AG09309 (cell line): ENCODE measurements around the gene CDRT4.
"Not testable (repeated sequence)": the region's sequence is repeated elsewhere in the genome, so short reads cannot be mapped to it uniquely, and the experiment has no call there.

ENCODE experiments used
- DNase-seq: peaks from one replicate; pipeline ENCODE4 v3.0.0-alpha.2; 2010; ENCODE audit warnings: low read depth
- H3K4me3 ChIP-seq: 2 replicates; pipeline ENCODE4 v1.5.1; 2011; ENCODE audit warnings: mild to moderate bottlenecking, low read depth, low read length, moderate library complexity; ENCODE audit not compliant: control insufficient read depth
- TF ChIP-seq, protein P1 (sequence below): IDR thresholded peaks from 2 replicates; pipeline ENCODE4 v1.5.1; 2011; ENCODE audit warnings: mild to moderate bottlenecking, low read depth, low read length, inconsistent platforms; ENCODE audit not compliant: insufficient read depth, control insufficient read depth; ENCODE audit errors: missing control alignments

Gene CDRT4

DNA sequence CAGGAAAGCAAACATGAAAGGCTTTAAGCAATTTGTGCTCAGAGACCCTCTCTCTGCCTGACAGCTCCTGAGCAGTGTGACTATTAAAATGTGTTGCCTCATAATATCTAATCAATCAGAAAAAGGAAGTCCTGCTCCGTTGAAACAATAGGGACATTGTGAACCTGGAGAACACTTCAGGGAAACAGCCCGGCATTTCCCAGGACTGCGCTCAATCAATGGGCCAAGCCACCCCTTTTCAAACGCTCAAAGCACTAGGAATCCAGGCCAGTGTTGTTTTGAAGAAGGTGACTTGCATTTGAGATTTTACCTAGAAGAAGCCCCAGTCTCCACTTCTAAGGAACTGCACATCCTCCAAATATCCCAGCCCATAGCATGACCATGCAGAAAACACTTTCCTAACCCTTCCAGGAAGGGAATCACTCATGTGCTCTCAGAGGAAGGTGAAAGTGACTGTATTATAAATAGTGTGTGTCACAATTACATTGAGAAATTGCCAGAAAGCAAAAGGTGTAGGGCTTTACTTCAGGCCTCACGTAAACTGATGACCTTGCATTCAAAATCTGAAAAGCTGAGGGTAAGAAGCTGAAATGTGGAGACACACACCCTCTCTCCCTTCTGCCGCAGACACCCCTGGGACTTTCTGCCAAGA is 19.4 kb downstream of the CDRT4 start:
- H3K4me3 ChIP-seq, result no peak overlapping the region
- TF ChIP-seq, protein P1, sequence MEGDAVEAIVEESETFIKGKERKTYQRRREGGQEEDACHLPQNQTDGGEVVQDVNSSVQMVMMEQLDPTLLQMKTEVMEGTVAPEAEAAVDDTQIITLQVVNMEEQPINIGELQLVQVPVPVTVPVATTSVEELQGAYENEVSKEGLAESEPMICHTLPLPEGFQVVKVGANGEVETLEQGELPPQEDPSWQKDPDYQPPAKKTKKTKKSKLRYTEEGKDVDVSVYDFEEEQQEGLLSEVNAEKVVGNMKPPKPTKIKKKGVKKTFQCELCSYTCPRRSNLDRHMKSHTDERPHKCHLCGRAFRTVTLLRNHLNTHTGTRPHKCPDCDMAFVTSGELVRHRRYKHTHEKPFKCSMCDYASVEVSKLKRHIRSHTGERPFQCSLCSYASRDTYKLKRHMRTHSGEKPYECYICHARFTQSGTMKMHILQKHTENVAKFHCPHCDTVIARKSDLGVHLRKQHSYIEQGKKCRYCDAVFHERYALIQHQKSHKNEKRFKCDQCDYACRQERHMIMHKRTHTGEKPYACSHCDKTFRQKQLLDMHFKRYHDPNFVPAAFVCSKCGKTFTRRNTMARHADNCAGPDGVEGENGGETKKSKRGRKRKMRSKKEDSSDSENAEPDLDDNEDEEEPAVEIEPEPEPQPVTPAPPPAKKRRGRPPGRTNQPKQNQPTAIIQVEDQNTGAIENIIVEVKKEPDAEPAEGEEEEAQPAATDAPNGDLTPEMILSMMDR, result no peak
- no peak for DNase-seq

DNA sequence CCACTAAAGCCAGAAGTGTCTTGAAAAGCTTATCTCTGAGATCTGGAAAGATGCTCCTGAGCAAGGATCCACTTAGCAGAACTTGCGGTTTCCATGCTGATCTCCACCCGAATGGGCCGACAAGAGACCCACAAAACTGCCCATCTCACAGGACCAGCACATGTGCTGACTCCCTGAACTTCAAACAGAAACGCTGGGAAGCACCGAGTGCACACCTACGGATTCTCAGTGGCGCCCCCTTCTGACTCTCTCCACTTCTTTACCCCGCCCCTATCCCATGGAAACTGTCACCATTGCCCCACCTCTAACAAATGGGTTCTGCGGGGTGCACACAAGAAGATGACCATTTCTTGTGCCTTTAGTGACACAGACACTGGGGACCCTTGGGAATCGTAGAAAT is 21.4 kb downstream of the CDRT4 start:
- TF ChIP-seq, protein P1, result no peak
- DNase-seq, result no peak
- no peak overlapping the region for H3K4me3 ChIP-seq

DNA sequence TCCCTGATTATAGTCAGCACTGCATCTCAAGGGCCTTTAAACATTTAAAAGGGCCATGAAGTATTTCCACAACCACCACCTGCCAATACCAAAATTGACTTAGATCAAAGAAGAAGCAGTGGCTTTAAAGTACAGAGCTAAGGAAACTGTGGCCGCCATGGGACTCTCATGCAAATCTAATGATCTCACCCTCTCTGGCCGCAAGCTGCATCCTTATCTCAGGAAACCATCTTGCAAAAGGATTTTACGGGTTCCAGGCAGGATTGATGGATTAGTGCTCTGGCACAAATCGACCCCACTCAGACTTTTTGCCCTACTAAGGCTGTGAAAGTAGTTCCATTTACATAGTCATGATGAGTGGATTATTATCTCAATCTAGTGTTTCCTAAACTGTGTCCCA is 22.6 kb downstream of the CDRT4 start:
- no peak overlapping the region for H3K4me3 ChIP-seq
- DNase-seq, result no peak
- TF ChIP-seq, protein P1, result no peak

DNA sequence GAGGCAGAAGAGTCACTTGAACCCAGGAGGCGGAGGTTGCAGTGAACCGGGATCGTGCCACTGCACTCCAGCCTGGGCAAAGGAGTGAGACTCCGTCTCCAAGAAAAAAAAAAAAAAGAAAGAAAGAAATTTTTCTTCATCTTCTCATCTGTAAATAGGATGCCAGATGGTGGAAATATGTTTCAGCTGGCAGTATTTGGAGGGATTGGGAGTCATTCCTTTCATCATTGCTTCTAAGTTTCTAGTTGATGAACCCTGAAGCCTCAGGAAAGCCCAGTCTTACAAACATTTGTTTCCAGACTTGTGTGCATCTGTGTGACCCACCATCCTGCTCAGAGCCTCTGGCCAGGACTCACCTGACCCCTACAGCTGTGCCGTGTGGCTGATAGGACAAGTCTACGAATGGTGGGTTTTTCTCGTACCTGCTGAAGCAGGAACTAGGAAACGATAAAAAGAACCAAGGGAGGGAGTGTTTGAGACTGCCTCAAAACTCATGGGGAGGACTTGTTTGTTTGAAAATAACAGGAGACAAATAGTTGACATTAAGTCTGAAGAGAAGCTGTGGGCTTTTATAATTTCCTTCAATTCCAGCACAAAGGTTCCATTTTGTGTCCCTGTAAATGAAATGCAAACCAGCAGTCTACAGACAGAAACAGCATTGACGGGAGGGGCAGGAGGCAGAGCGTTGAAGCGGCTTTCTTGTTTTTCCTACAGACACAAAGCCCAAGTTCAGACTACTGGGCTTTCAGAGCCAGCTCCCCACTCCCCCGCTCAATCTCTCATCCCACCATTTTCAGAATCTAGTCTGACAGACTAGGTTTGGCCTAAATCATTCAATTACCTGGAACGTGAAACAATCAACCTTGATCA is 24.9 kb downstream of the CDRT4 start:
- TF ChIP-seq, protein P1, result no peak
- H3K4me3 ChIP-seq, result no peak overlapping the region
- DNase-seq, result no peak

DNA sequence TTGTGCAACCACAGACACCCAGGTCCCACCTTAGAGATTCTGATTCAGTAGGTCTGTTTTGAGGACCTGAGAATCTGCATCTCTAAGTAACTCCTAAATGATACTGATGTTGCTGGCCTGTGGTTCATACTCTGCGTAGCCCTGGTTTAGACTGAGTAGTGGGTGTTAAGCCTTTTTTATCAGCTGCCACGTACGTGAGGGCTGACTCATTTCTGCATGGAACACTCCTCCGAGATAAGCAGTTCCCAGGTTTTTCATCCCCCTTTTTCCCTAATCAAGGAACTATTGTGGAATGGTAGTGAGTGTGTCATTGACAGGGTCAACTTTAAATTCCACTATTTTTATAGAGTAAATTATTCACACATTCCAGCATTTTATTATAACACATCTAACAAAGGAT is 26.1 kb downstream of the CDRT4 start:
- TF ChIP-seq, protein P1, result no peak
- DNase-seq, result no peak
- H3K4me3 ChIP-seq, result no peak overlapping the region

DNA sequence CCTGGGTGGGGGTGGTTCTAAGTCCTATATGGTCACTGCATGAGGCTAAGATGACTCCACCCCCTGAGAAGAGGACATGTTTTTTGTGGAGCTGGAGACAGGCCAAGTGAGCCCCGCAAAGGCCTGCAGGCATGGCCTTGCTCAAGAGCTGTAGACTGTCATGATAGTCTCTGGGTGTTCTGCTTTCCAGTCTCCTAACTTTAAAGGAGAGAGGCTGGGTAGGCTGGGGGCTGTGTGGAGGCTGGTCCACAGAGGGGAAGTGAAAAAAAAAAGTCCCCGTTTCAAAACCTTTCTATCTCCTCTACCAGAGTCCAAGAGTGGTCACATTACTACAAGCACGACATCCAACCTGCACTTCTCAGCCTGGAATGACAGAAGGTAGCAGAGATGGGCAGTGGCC is 27.1 kb downstream of the CDRT4 start:
- no peak overlapping the region for H3K4me3 ChIP-seq
- TF ChIP-seq, protein P1, result no peak
- DNase-seq, result no peak

DNA sequence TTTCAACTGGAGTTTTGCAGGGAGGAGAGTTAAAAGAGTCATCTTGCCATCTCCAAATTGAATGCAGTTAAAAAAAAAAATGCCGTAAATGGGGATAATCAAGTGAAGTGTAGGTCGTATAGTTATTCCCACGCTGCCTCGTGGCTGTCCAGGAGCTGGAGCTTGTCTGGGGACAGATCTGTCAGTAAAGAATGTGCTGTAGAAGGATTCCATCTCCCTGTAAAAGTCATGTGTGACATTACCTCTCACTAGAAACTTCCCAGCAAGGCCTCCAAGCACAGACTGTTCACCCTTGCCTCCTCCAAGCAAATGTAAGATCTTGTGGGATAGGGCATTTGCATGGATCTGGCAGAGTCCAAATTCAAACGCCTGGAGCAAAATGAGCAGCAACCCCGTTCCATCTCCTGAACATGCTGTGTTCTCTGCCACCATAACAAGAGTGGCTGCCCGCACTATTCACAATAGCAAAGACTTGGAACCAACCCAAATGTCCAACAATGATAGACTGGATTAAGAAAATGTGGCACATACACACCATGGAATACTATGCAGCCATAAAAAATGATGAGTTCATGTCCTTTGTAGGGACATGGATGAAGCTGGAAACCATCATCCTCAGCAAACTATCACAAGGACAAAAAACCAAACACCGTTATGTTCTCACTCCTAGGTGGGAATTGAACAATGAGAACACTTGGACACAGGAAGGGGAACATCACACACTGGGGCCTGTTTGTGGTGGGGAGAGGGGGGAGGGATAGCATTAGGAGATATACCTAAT is 28.0 kb downstream of the CDRT4 start:
- not testable (repeated sequence) for DNase-seq

More for the DNA sequence above, 28.0 kb downstream of the CDRT4 start:
- not testable (repeated sequence) for H3K4me3 ChIP-seq
